ENCODE data around the gene NMU. TPM values are rescaled to one million over a fixed set of nuclear protein-coding genes. Genes with fewer than 3 reads are reported as not detected.

NMU gene
- total RNA-seq, 1 experiment from 2014 or later = 8.5 TPM

GRCh38 chr4:55604996-55605395 is 31.1 kb downstream of the NMU start:
- Mint-ChIP-seq H3K4me1 (ENCODE audit: insufficient read depth, unreplicated experiment) (peaks cover 14% of the 10 kb centered on the region), H3K9me3 (ENCODE audit: unreplicated experiment) (no peaks in the 10 kb centered on the region), H3K27me3 (ENCODE audit: insufficient read depth, unreplicated experiment) (no peaks in the 10 kb centered on the region), H3K4me3 (ENCODE audit: unreplicated experiment) (no peak overlapping the region), H3K36me3 (ENCODE audit: insufficient read depth, unreplicated experiment) (peaks cover 4% of the 10 kb centered on the region), H3K27ac (ENCODE audit: low read depth, unreplicated experiment) (no peak overlapping the region)
- CTCF ChIA-PET = interaction anchor here (0.6 to 1.2 kb wide), 4 partner anchors 59 to 263 kb away, joined by 3 to 4 read pairs (median 3); no protein-coding TSS in a partner anchor
- TF ChIP-seq CTCF (IDR thresholded peaks at IDR 0.05; ENCODE audit: unreplicated experiment) = no peak
- BruUV-seq (replicated peaks) = no TSS peak
- intact Hi-C loops (cut with micrococcal nuclease) = no loop called here
- POLR2A ChIA-PET = no interaction called here
- DNase-seq (ENCODE audit: unreplicated experiment) = no peak

- Mint-ChIP-seq H3K27ac (ENCODE audit: low read depth, unreplicated experiment) (no peak overlapping the region), H3K27me3 (ENCODE audit: insufficient read depth, unreplicated experiment) (no peaks in the 10 kb centered on the region), H3K4me3 (ENCODE audit: unreplicated experiment) (no peak overlapping the region), H3K36me3 (ENCODE audit: insufficient read depth, unreplicated experiment) (no peaks in the 10 kb centered on the region), H3K4me1 (ENCODE audit: insufficient read depth, unreplicated experiment) (no peaks in the 10 kb centered on the region), H3K9me3 (ENCODE audit: unreplicated experiment) (no peaks in the 10 kb centered on the region)
- ChIA-PET POLR2A (no interaction called here), CTCF (no interaction called here)
- TF ChIP-seq CTCF (IDR thresholded peaks at IDR 0.05; ENCODE audit: unreplicated experiment) = no peak
- BruUV-seq (replicated peaks) = no TSS peak
- DNase-seq (ENCODE audit: unreplicated experiment) = no peak
- intact Hi-C loops (cut with micrococcal nuclease) = no loop called here
Observed at GRCh38 chr4:55600640-55601039, 35.5 kb downstream of the NMU start.

- Mint-ChIP-seq H3K4me3 (ENCODE audit: unreplicated experiment) (no peak overlapping the region), H3K27ac (ENCODE audit: low read depth, unreplicated experiment) (no peak overlapping the region), H3K9me3 (ENCODE audit: unreplicated experiment) (no peaks in the 10 kb centered on the region), H3K4me1 (ENCODE audit: insufficient read depth, unreplicated experiment) (no peaks in the 10 kb centered on the region), H3K36me3 (ENCODE audit: insufficient read depth, unreplicated experiment) (no peaks in the 10 kb centered on the region), H3K27me3 (ENCODE audit: insufficient read depth, unreplicated experiment) (no peaks in the 10 kb centered on the region)
- ChIA-PET CTCF (interaction anchor here (0.9 kb wide), 1 partner anchor 628 kb away, joined by 3 read pairs; no protein-coding TSS in a partner anchor), POLR2A (no interaction called here)
- no peak for DNase-seq (ENCODE audit: unreplicated experiment)
- no peak for TF ChIP-seq CTCF (IDR thresholded peaks at IDR 0.05; ENCODE audit: unreplicated experiment)
- intact Hi-C loops (cut with micrococcal nuclease) = no loop called here
- BruUV-seq (replicated peaks) = no TSS peak
Observed at GRCh38 chr4:55598641-55599040, 37.5 kb downstream of the NMU start.

GRCh38 chr4:55592014-55592413 is 44.1 kb downstream of the NMU start, which contains the start of gene PDCL2:
PDCL2 (minus strand) TSS chr4:55592245; CDS start chr4:55592109, 136 bp downstream.
- DNase-seq (ENCODE audit: unreplicated experiment) = no peak
- H3K9me3 Mint-ChIP-seq (ENCODE audit: unreplicated experiment) = peaks cover 7% of the 10 kb centered on the region
- intact Hi-C loops (cut with micrococcal nuclease) = no loop called here
- ChIA-PET POLR2A (no interaction called here), CTCF (interaction anchor here (0.8 kb wide), 1 partner anchor 25 kb away, joined by 3 read pairs; no protein-coding TSS in a partner anchor)
- H3K27ac Mint-ChIP-seq (ENCODE audit: low read depth, unreplicated experiment) = no peak within 1 kb of the TSS
- H3K4me1 Mint-ChIP-seq (ENCODE audit: insufficient read depth, unreplicated experiment) = no peaks in the 10 kb centered on the region
- no TSS peak for BruUV-seq (replicated peaks)
- no peaks in the 10 kb centered on the region for H3K36me3 Mint-ChIP-seq (ENCODE audit: insufficient read depth, unreplicated experiment)
- no peak within 1 kb of the TSS for H3K4me3 Mint-ChIP-seq (ENCODE audit: unreplicated experiment)
- TF ChIP-seq CTCF (IDR thresholded peaks at IDR 0.05; ENCODE audit: unreplicated experiment) = no peak
- no peaks in the 10 kb centered on the region for H3K27me3 Mint-ChIP-seq (ENCODE audit: insufficient read depth, unreplicated experiment)
